Body of pancreas (tissue), 4 donors: ENCODE measurements around the gene CEACAM19. TPM values are rescaled to one million over a fixed set of nuclear protein-coding genes. Genes with fewer than 3 reads are reported as not detected.

Experiments
- ATAC-seq: fragments of 150-250 bp; one replicate; pipeline ENCODE4 v1.9.1; 2016
- DNase-seq, 4 donors: peaks; one replicate each; pipeline ENCODE4 v3.0.0-alpha.2; 2019
- H3K27ac ChIP-seq, 4 donors: fragments of 200-600 bp; sonication (generic); 1 replicate in 3 of 4; 2 replicates in 1 of 4; pipeline versions ENCODE4 v1.5.1 to v1.6.1; 2016 to 2019; ENCODE audit warnings: mild to moderate bottlenecking in 1 of 4, mixed read lengths in 1 of 4, moderate library complexity in 1 of 4
- H3K27me3 ChIP-seq, 2 donors: fragments of 200-600 bp; sonication (generic); one replicate each; pipeline ENCODE4 v1.6.0; 2016; ENCODE audit warnings: mild to moderate bottlenecking in 1 of 2
- H3K36me3 ChIP-seq, 2 donors: fragments of 200-600 bp; sonication (generic); replicated peaks in 1 of 2; 2 replicates each; pipeline ENCODE4 v1.5.1; 2016; ENCODE audit warnings: low read depth in 2 of 2; ENCODE audit not compliant: insufficient read depth in 1 of 2
- H3K4me1 ChIP-seq: fragments of 200-600 bp; sonication (generic); one replicate; pipeline ENCODE4 v1.6.0; 2016
- H3K4me3 ChIP-seq, 2 donors: fragments of 200-600 bp; sonication (generic); 1 replicate in 1 of 2; 2 replicates in 1 of 2; pipeline ENCODE4 v1.5.1; 2016 to 2019
- H3K9me3 ChIP-seq, 3 donors: fragments of 200-600 bp; sonication (generic); 1 replicate in 2 of 3; 2 replicates in 1 of 3; pipeline ENCODE4 v1.5.1; 2016
- CTCF ChIP-seq, 7 experiments: fragments of 450-650 bp in 4 of 7; fragments of 200-600 bp in 3 of 7; sonication (generic) in 3 of 7; IDR thresholded peaks; one replicate each; pipeline ENCODE4 v1.5.1; 2016 to 2019; ENCODE audit warnings: antibody characterized with exemption in 7 of 7
- POLR2A ChIP-seq, 3 donors: fragments of 450-650 bp; IDR thresholded peaks; one replicate each; pipeline ENCODE4 v1.6.1; 2016; ENCODE audit warnings: antibody characterized with exemption in 3 of 3, mild to moderate bottlenecking in 2 of 3
- WGBS, 2 donors: methylation state at CpG; one replicate each; pipeline ENCODE4 v1.1.5; 2017; 5-methylcytosine and 5-hydroxymethylcytosine counted together
- intact Hi-C: fragments of 100-400 bp; cut with DNase I; formaldehyde crosslinking; loops from one replicate; pipeline ENCODE4 v1.15.1; 2023
- total RNA-seq, 2 donors: library from RNA; depleted of rRNA; stranded (reverse); fragments of >200 nt; gene quantifications; one replicate each; pipeline ENCODE4 v1.1.0, GENCODE V29; 2016

The CEACAM19 gene
- total RNA-seq, 2 donors from 2014 or later = 3.9 to 5.3 TPM

DNA sequence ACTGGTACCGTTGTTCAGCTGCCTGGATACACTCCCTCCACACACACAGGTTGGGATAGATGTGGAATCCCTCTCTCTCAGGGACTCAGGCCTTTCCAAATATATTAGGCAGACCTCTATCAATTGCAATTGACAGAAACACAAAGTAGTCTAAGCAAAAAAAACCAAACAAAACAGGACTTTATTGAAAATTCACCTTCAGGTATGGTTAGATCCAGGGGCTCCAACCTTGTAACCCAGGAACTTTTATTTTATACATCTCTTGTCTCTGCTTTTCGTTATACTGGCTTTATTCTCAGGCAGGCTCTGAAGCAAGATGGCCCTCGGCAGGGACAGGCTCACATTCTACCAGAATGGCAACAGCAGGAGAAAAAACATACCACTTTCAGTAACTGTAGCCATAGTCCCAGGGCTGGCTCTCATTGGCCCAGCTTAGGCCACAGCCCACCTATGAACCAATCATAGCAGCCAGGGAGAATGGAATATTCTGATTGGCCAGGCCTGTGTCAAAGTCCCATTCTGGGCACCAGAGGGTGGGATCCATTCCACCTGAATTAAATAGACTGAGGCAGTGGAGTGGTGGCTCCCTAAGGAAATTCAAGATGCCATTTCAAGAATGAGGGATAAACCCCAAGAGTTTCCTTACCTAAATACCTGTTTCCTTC is 13.1 kb upstream of the CEACAM19 start:
- no peak overlapping the region for H3K4me3 ChIP-seq
- H3K9me3 ChIP-seq = no peaks in the 10 kb centered on the region
- no peak overlapping the region for H3K27ac ChIP-seq
- H3K4me1 ChIP-seq = no peaks in the 10 kb centered on the region
- no peak for DNase-seq
- intact Hi-C loops = loop anchor here (5.0 kb wide), 1 partner anchor 86 kb away; no protein-coding TSS in a partner anchor
- 91 to 95% methylated on average over 3 of the region's 3 CpGs for WGBS, 2 donors
- H3K36me3 ChIP-seq = peaks cover 5 to 24% of the 10 kb centered on the region in 2 donors
- ATAC-seq = no peak
- no peak for TF ChIP-seq CTCF (IDR thresholded peaks at IDR 0.05)
- TF ChIP-seq POLR2A (IDR thresholded peaks at IDR 0.05) = no peak
- H3K27me3 ChIP-seq = no peaks in the 10 kb centered on the region

DNA sequence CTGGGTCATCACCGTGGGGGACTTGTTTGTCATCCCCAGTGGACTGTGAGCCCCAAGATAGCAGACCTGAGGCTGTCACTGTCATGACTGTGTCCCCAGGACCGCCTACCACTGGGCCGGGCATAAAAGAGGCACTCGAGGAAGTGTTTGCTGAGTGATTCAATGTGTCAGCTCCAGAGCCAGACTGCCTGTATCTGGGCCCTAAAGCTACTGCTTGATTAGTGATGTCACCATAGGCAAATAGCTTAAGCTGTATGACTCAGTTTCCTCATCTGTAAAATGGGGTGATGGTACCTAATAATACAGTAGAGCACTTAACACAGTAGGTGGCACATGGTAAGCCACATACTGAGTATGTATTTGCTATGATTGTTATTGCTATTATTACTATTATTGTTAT is 11.2 kb upstream of the CEACAM19 start:
- DNase-seq = no peak
- no peak for ATAC-seq
- H3K9me3 ChIP-seq = no peaks in the 10 kb centered on the region
- intact Hi-C loops = no loop called here
- H3K27ac ChIP-seq = no peak overlapping the region
- no peaks in the 10 kb centered on the region for H3K27me3 ChIP-seq
- no peaks in the 10 kb centered on the region for H3K4me1 ChIP-seq
- 83 to 100% methylated on average over 4 of the region's 4 CpGs for WGBS, 2 donors
- peaks cover 5 to 25% of the 10 kb centered on the region in 2 donors for H3K36me3 ChIP-seq
- no peak overlapping the region for H3K4me3 ChIP-seq
- TF ChIP-seq CTCF (IDR thresholded peaks at IDR 0.05) (no peak), POLR2A (IDR thresholded peaks at IDR 0.05) (no peak)

DNA sequence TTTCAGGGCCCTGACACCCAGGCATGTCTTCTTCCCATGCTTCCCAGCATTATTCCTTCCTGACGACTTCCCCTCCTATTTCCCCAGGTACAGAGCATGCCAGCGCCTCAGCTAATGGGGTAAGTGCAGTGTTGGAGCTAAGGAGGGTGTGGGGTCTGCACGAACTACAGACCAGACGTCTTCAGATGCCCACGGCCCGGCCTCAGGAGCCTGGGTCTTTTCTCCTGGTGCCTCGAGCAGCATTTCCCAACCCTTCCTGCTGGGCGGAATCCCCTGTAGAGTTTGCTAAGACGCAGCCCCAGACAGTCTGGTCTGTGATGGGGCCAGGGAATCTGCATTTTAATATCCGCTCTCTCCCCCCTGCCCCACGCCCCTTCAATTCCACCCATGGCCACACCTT is 10.1 kb upstream of the CEACAM19 start:
- Histone ChIP-seq H3K4me1 (no peaks in the 10 kb centered on the region), H3K27ac (no peak overlapping the region), H3K9me3 (no peaks in the 10 kb centered on the region), H3K36me3 (peaks cover 5 to 23% of the 10 kb centered on the region in 2 donors), H3K27me3 (no peaks in the 10 kb centered on the region), H3K4me3 (no peak overlapping the region)
- no peak for TF ChIP-seq CTCF (IDR thresholded peaks at IDR 0.05)
- TF ChIP-seq POLR2A (IDR thresholded peaks at IDR 0.05) = no peak
- whole genome bisulfite sequencing, 2 donors = 89 to 92% methylated on average over 11 of the region's 11 CpGs
- intact Hi-C loops = no loop called here
- ATAC-seq = no peak
- DNase-seq = no peak

GRCh38 chr19:44661904-44662303 is 9.4 kb upstream of the CEACAM19 start:
- no peaks in the 10 kb centered on the region for H3K9me3 ChIP-seq
- H3K4me1 ChIP-seq = no peaks in the 10 kb centered on the region
- WGBS, 2 donors = 74 to 83% methylated on average over 7 of the region's 7 CpGs
- no peak for ATAC-seq
- H3K4me3 ChIP-seq = no peak overlapping the region
- intact Hi-C loops = no loop called here
- DNase-seq = peak in 1 of 4 donors; percentile 48
- TF ChIP-seq POLR2A (IDR thresholded peaks at IDR 0.05) (no peak), CTCF (IDR thresholded peaks at IDR 0.05) (no peak)
- no peaks in the 10 kb centered on the region for H3K27me3 ChIP-seq
- H3K27ac ChIP-seq = no peak overlapping the region
- H3K36me3 ChIP-seq = peaks cover 5 to 23% of the 10 kb centered on the region in 2 donors
